Tibial nerve (tissue), 4 donors: ENCODE results near the gene HMG20B. TPM values are rescaled to one million over a fixed set of nuclear protein-coding genes. Genes with fewer than 3 reads are reported as not detected.

Source experiments
- DNase-seq, 2 donors: peaks; one replicate each; pipeline ENCODE4 v3.0.0-alpha.2; 2019; ENCODE audit warnings: low spot score in 2 of 2
- H3K27ac ChIP-seq, 4 donors: fragments of 200-600 bp; sonication (generic) in 3 of 4; one replicate each; pipeline ENCODE4 v1.5.1; 2017 to 2019; ENCODE audit warnings: mild to moderate bottlenecking in 1 of 4
- H3K27me3 ChIP-seq, 2 donors: fragments of 200-600 bp; sonication (generic) in 1 of 2; one replicate each; pipeline versions ENCODE4 v1.5.1 to v1.6.0; 2017 to 2019
- H3K36me3 ChIP-seq, 3 donors: fragments of 200-600 bp; sonication (generic); one replicate each; pipeline ENCODE4 v1.5.1; 2018 to 2019
- H3K4me1 ChIP-seq, 4 donors: fragments of 200-600 bp; sonication (generic) in 3 of 4; one replicate each; pipeline ENCODE4 v1.5.1; 2017 to 2019
- H3K4me3 ChIP-seq, 4 donors: fragments of 200-600 bp; sonication (generic) in 3 of 4; one replicate each; pipeline ENCODE4 v1.5.1; 2017 to 2019; ENCODE audit warnings: mild to moderate bottlenecking in 1 of 4, moderate library complexity in 1 of 4
- H3K9me3 ChIP-seq, 4 donors: fragments of 200-600 bp; sonication (generic) in 3 of 4; one replicate each; pipeline ENCODE4 v1.5.1; 2017 to 2019
- EP300 ChIP-seq, 2 donors: sonication (generic); formaldehyde crosslinking; IDR thresholded peaks; one replicate each; pipeline ENCODE4 v1.6.1; 2017; ENCODE audit warnings: antibody characterized with exemption in 2 of 2, mild to moderate bottlenecking in 1 of 2
- POLR2A ChIP-seq, 2 donors: fragments of 450-650 bp; IDR thresholded peaks; one replicate each; pipeline ENCODE4 v1.6.1; 2017; ENCODE audit warnings: antibody characterized with exemption in 2 of 2, mild to moderate bottlenecking in 2 of 2, moderate library complexity in 2 of 2
- WGBS, 2 donors: methylation state at CpG; one replicate each; pipeline ENCODE4 v1.1.5; 2018; 5-methylcytosine and 5-hydroxymethylcytosine counted together
- total RNA-seq, 4 donors: library from RNA; depleted of rRNA; stranded (reverse); fragments of >200 nt; gene quantifications; one replicate each; pipeline ENCODE4 v1.1.0, GENCODE V29; 2016
- TF ChIP-seq, protein P1 (sequence below), 5 experiments: fragments of 200-600 bp in 3 of 5; fragments of 450-650 bp in 2 of 5; sonication (generic) in 3 of 5; IDR thresholded peaks; one replicate each; pipeline ENCODE4 v1.5.1; 2016 to 2019; ENCODE audit warnings: antibody characterized with exemption in 5 of 5, mild to moderate bottlenecking in 3 of 5, moderate library complexity in 2 of 5

The HMG20B gene
- total RNA-seq, 4 donors from 2014 or later: 94.0 to 181 (median 153) TPM

DNA sequence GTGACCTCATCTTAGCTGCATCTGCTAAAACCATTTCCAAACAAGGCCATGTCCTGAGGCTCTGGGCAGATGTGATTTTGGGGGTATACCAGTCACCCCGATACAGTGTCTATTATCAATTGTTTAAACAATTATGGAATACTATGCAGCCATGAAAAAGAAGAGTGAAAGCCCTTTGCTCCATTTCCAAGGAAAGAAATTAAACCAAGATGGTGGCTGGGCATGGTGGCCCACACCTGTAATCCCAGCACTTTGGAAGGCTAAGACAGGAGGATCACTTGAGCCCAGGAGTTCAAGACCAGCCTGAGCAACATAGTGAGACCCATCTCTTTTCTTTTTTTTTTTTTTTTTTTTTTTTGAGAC lies 33.0 kb upstream of the HMG20B start:
- no peaks in the 10 kb centered on the region for H3K9me3 ChIP-seq
- peaks cover 0 to 61% (median 30%) of the 10 kb centered on the region in 4 donors for H3K4me1 ChIP-seq
- peaks cover 5 to 52% (median 6%) of the 10 kb centered on the region in 3 donors for H3K36me3 ChIP-seq
- DNase-seq: no peak
- peak overlapping the region in 3 of 4 donors; percentile 13 to 96 (median 82) for H3K27ac ChIP-seq
- TF ChIP-seq POLR2A (IDR thresholded peaks at IDR 0.05) (no peak), EP300 (IDR thresholded peaks at IDR 0.05) (no peak)
- TF ChIP-seq, protein P1, sequence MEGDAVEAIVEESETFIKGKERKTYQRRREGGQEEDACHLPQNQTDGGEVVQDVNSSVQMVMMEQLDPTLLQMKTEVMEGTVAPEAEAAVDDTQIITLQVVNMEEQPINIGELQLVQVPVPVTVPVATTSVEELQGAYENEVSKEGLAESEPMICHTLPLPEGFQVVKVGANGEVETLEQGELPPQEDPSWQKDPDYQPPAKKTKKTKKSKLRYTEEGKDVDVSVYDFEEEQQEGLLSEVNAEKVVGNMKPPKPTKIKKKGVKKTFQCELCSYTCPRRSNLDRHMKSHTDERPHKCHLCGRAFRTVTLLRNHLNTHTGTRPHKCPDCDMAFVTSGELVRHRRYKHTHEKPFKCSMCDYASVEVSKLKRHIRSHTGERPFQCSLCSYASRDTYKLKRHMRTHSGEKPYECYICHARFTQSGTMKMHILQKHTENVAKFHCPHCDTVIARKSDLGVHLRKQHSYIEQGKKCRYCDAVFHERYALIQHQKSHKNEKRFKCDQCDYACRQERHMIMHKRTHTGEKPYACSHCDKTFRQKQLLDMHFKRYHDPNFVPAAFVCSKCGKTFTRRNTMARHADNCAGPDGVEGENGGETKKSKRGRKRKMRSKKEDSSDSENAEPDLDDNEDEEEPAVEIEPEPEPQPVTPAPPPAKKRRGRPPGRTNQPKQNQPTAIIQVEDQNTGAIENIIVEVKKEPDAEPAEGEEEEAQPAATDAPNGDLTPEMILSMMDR (IDR thresholded peaks at IDR 0.05): no peak
- H3K4me3 ChIP-seq: no peak overlapping the region
- H3K27me3 ChIP-seq: no peaks in the 10 kb centered on the region
- WGBS, 2 donors: 94 to 95% methylated on average over 1 of the region's 1 CpG

DNA sequence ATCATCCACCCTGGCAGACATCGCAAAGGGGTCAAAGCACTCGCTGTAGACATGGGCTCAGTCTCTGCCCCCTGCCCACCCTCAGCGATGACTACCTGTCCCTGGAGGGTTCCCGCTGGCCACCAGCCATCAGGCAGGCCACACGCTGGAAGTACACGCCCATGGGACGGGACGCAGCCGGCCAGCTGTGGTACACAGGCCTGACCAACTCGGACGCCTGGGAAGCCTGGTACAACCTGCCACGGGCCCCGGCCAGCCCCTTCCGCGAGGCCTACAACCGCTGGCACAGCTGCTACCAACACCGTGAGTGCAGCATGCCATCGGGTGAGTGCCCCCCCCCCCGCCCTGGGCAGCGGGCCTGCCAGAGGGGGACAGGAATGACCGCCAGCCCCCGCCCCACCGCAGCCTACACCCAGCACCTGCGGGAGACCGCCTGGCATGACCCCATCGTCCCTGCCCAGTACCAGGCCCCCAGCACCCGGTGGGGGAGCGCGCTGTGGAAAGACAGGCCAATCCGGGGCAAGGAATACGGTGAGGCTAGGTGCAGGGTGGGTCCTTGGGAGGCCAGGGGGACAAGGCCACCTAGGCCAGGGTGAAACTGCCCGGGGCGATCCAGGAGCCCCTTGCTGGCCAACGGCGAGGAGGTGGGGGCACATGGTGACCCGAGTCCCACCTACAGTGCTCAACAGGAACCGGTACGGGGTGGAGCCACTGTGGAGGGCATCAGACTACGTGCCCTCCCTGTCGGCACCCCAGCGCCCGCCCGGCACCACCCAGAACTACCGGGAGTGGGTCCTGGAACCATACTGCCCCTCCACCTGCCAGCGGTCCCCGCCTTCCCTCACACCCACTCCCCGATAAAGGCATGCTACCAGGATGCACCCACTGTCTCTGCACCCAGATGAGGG lies 29.3 kb upstream of the HMG20B start:
- Histone ChIP-seq H3K27ac (peak overlapping the region in 2 of 4 donors; percentile 28 to 58), H3K4me1 (peaks cover 0 to 51% (median 14%) of the 10 kb centered on the region in 4 donors), H3K36me3 (peaks cover 0 to 57% (median 6%) of the 10 kb centered on the region in 3 donors), H3K4me3 (no peak overlapping the region), H3K9me3 (no peaks in the 10 kb centered on the region), H3K27me3 (no peaks in the 10 kb centered on the region)
- whole genome bisulfite sequencing, 2 donors: 78 to 84% methylated on average over 29 of the region's 47 CpGs
- TF ChIP-seq EP300 (IDR thresholded peaks at IDR 0.05): no peak
- no peak for TF ChIP-seq POLR2A (IDR thresholded peaks at IDR 0.05)
- TF ChIP-seq, protein P1 (IDR thresholded peaks at IDR 0.05): no peak
- DNase-seq: no peak

DNA sequence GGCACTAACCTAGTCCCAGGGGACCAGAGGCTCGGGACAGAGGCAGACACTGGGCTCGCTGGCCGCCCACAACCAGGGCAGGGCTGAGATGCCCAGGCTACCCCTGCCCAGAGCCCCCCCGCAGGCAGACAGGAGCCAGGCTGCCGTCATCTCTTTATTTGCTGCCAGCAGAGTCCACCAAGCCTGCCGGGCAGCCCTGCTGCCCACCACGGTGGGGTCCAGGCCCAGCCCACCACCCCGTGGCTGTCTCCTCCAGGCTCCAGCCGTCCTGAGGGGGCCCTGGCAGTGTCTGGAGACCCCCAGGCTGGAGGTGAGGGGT lies 28.7 kb upstream of the HMG20B start:
- 64 to 70% methylated on average over 7 to 9 of the region's 9 CpGs for WGBS, 2 donors
- H3K27ac ChIP-seq: peak overlapping the region in 2 of 4 donors; percentile 54 to 58
- no peaks in the 10 kb centered on the region for H3K27me3 ChIP-seq
- no peak for DNase-seq
- no peak for TF ChIP-seq POLR2A (IDR thresholded peaks at IDR 0.05)
- TF ChIP-seq, protein P1 (IDR thresholded peaks at IDR 0.05): no peak
- TF ChIP-seq EP300 (IDR thresholded peaks at IDR 0.05): no peak
- no peak overlapping the region for H3K4me3 ChIP-seq
- H3K4me1 ChIP-seq: peaks cover 0 to 51% (median 12%) of the 10 kb centered on the region in 4 donors
- H3K9me3 ChIP-seq: no peaks in the 10 kb centered on the region
- H3K36me3 ChIP-seq: peaks cover 0 to 58% (median 6%) of the 10 kb centered on the region in 3 donors

DNA sequence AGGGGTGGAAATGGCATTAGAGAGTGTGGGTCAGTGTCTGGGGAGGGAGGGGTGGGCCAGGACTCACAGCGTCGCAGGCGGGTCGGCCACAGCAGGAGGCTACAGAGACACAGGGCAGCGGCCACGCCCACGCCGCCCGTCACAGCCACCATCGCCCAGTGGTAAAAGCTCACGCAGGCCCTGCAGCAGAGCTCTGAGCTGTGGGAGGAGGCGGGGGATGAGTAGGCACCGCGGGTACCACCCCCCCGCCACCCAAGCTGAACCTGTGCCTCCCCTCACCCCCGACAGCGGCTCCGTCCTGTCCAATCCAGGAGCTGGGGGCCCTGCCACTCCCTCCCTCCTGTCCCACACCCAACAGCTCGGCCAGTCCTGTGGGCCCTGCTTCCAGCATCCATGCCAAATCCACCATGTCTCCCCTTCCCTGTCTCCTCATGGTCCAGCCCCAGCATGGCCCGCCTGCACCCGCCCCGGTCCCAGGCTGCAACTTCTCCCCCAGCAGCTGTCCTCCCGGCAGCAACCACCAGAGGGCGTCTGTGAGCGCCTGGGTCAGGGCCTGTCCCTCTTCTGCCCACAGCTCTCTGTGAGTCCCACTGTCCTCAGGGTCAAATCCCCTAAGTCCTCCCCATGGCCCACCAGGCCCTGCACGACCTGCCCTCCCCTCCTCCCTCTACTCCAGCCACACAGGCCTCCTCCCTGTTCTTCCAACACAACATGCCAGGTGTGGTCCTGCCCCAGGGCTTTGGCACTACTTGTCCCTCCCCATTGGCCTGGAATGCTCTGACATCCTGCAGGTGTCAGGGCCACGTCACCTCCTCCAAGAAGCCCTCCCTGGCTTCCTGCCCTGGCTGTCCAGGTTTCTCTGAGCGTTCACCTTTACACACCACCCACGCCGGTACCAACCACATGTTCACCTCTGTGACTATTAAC lies 27.7 kb upstream of the HMG20B start:
- peak overlapping the region in 2 of 4 donors; percentile 54 to 58 for H3K27ac ChIP-seq
- 52 to 58% methylated on average over 20 to 30 of the region's 30 CpGs for WGBS, 2 donors
- peaks cover 0 to 67% (median 6%) of the 10 kb centered on the region in 3 donors for H3K36me3 ChIP-seq
- H3K4me1 ChIP-seq: peaks cover 0 to 46% (median 7%) of the 10 kb centered on the region in 4 donors
- no peaks in the 10 kb centered on the region for H3K27me3 ChIP-seq
- DNase-seq: peak; percentile 56 to 74
- TF ChIP-seq, protein P1 (IDR thresholded peaks at IDR 0.05): peak; percentile 91 to 96 (median 94)
- TF ChIP-seq EP300 (IDR thresholded peaks at IDR 0.05): no peak
- H3K4me3 ChIP-seq: no peak overlapping the region
- H3K9me3 ChIP-seq: no peaks in the 10 kb centered on the region
